Peyer's patch (tissue), 4 donors: ENCODE results near the gene SGPP2.

Experiments
- POLR2A ChIP-seq, 2 donors: fragments of 450-650 bp; IDR thresholded peaks; one replicate each; pipeline ENCODE4 v1.5.1; 2017; ENCODE audit warnings: antibody characterized with exemption in 2 of 2, mild to moderate bottlenecking in 2 of 2, moderate library complexity in 2 of 2
- TF ChIP-seq, protein P1 (sequence below), 6 experiments: fragments of 450-650 bp in 4 of 6; fragments of 200-600 bp in 2 of 6; sonication (generic) in 1 of 6; IDR thresholded peaks; one replicate each; pipeline ENCODE4 v1.5.1; 2017 to 2019; ENCODE audit warnings: antibody characterized with exemption in 6 of 6, mild to moderate bottlenecking in 3 of 6, moderate library complexity in 1 of 6

DNA sequence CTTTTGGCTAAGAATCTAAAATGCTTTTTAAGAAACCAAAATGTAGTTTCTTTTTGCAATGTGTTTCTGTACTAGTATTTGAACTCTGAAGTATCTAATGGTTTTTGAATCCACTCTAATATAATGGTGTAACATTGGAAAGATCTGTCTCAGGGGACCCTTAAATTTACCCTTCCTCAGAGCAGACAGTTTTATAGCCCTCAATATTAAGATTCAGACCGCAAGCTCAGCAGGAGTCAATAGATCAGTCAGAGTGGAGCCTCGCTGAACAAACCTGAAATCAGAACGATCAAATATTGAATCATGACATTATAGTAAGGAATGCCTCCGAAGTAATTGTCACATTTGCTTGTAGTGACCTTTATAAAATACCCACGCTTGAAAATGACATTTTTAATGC is 18.3 kb downstream of the SGPP2 start:
- no peak for TF ChIP-seq POLR2A (IDR thresholded peaks at IDR 0.05)
- TF ChIP-seq, protein P1, sequence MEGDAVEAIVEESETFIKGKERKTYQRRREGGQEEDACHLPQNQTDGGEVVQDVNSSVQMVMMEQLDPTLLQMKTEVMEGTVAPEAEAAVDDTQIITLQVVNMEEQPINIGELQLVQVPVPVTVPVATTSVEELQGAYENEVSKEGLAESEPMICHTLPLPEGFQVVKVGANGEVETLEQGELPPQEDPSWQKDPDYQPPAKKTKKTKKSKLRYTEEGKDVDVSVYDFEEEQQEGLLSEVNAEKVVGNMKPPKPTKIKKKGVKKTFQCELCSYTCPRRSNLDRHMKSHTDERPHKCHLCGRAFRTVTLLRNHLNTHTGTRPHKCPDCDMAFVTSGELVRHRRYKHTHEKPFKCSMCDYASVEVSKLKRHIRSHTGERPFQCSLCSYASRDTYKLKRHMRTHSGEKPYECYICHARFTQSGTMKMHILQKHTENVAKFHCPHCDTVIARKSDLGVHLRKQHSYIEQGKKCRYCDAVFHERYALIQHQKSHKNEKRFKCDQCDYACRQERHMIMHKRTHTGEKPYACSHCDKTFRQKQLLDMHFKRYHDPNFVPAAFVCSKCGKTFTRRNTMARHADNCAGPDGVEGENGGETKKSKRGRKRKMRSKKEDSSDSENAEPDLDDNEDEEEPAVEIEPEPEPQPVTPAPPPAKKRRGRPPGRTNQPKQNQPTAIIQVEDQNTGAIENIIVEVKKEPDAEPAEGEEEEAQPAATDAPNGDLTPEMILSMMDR (IDR thresholded peaks at IDR 0.05) = no peak
